ENCODE results near the gene CHST11.
"Not testable (repeated sequence)": the region's sequence is repeated elsewhere in the genome, so short reads cannot be mapped to it uniquely, and the experiment has no call there.

DNA sequence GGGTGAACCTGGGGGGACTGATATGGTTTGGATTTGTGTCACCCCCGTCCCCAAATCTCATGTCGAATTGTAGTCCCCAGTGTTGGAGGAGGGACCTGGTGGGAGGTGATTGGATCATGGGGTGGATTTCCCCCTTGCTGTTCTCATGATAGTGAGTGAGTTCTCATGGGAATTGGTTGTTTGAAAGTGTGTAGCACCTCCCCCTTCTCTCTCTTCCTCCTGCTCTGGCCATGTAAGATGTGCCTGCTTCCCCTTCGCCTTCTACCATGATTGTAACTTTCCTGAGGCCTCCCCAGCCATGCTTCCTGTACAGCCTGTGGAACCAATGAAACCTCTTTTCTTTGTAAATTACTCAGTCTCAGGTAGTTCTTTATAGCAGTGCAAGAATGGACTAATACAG is 156.6 kb downstream of the CHST11 start:
- TF ChIP-seq, protein P1, sequence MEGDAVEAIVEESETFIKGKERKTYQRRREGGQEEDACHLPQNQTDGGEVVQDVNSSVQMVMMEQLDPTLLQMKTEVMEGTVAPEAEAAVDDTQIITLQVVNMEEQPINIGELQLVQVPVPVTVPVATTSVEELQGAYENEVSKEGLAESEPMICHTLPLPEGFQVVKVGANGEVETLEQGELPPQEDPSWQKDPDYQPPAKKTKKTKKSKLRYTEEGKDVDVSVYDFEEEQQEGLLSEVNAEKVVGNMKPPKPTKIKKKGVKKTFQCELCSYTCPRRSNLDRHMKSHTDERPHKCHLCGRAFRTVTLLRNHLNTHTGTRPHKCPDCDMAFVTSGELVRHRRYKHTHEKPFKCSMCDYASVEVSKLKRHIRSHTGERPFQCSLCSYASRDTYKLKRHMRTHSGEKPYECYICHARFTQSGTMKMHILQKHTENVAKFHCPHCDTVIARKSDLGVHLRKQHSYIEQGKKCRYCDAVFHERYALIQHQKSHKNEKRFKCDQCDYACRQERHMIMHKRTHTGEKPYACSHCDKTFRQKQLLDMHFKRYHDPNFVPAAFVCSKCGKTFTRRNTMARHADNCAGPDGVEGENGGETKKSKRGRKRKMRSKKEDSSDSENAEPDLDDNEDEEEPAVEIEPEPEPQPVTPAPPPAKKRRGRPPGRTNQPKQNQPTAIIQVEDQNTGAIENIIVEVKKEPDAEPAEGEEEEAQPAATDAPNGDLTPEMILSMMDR (IDR thresholded peaks at IDR 0.05): not testable (repeated sequence)
- not testable (repeated sequence) for TF ChIP-seq EP300 (IDR thresholded peaks at IDR 0.05); POLR2A (IDR thresholded peaks at IDR 0.05; ENCODE audit: low read depth)

Data from esophagus muscularis mucosa (tissue), 4 donors.